ENCODE measurements around the gene FLNB.

DNA sequence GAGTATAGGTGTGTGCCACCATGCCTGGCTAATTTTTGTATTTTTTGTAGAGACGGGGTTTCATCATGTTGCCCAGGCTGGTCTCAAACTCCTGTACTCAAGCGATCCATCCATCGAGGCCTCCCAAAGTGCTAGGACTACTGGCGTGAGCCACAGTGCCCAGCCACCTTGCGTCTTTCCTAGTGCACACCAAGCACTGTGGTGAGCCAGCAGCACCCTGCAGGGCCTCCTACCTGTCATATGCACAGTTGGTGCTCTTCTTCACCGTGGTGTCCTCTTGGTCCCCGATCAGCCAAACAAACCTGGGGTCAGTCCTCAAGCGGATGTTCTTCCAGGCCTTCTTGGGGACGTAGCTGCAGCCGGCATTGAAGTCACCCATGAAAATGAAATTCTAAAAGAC is 189.4 kb downstream of the FLNB start:
- TF ChIP-seq, protein P1, sequence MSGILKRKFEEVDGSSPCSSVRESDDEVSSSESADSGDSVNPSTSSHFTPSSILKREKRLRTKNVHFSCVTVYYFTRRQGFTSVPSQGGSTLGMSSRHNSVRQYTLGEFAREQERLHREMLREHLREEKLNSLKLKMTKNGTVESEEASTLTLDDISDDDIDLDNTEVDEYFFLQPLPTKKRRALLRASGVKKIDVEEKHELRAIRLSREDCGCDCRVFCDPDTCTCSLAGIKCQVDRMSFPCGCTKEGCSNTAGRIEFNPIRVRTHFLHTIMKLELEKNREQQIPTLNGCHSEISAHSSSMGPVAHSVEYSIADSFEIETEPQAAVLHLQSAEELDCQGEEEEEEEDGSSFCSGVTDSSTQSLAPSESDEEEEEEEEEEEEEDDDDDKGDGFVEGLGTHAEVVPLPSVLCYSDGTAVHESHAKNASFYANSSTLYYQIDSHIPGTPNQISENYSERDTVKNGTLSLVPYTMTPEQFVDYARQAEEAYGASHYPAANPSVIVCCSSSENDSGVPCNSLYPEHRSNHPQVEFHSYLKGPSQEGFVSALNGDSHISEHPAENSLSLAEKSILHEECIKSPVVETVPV (CRISPR knock-in tag; IDR thresholded peaks at IDR 0.05): no peak
- TF ChIP-seq CREB5 (CRISPR knock-in tag; IDR thresholded peaks at IDR 0.05; ENCODE audit: low read depth): no peak
- TF ChIP-seq PATZ1 (CRISPR knock-in tag; IDR thresholded peaks at IDR 0.05; ENCODE audit: borderline replicate concordance): no peak
- TF ChIP-seq ZFP30 (CRISPR knock-in tag; IDR thresholded peaks at IDR 0.05): no peak
- TF ChIP-seq PPARA (CRISPR knock-in tag; IDR thresholded peaks at IDR 0.05; ENCODE audit: borderline replicate concordance): no peak
- TF ChIP-seq ZNF565 (CRISPR knock-in tag; conservative IDR thresholded peaks at IDR 0.05; ENCODE audit: low read depth): no peak
- TF ChIP-seq ZNF70 (CRISPR knock-in tag; IDR thresholded peaks at IDR 0.05): no peak

Data from SK-N-SH treated with all-trans-retinoic acid at 6 μM for 48 hours (cell line).